Measurements from ENCODE around the gene CLMP. TPM values are rescaled to one million over a fixed set of nuclear protein-coding genes. Genes with fewer than 3 reads are reported as not detected.

CLMP gene
- polyA plus RNA-seq, 1 donor from 2014 or later = not detected

- Histone ChIP-seq H3K9ac (ENCODE audit: low read length) (no peak overlapping the region), H3K4me2 (ENCODE audit: low read length) (no peak overlapping the region), H4K20me1 (ENCODE audit: insufficient read depth) (no peaks in the 10 kb centered on the region), H3K9me2 (ENCODE audit: insufficient read depth, low read length) (no peaks in the 10 kb centered on the region), H3F3A (ENCODE audit: insufficient read depth, low read length, poor library complexity, severe bottlenecking) (peaks cover 4% of the 10 kb centered on the region), H3K9me3 (ENCODE audit: low read length) (no peaks in the 10 kb centered on the region), H3K79me2 (replicated peaks; ENCODE audit: insufficient read depth, low read length) (no peaks in the 10 kb centered on the region), H3K36me3 (ENCODE audit: insufficient read depth, low read length) (no peaks in the 10 kb centered on the region), H3K27me3 (ENCODE audit: insufficient read depth, low read depth, low read length) (no peaks in the 10 kb centered on the region), H3K4me3 (ENCODE audit: low read length) (no peak overlapping the region), H3K27ac (ENCODE audit: low read length) (no peak overlapping the region), H2AFZ (ENCODE audit: low read depth, low read length) (no peak overlapping the region)
- no peak for TF ChIP-seq TAF1 (IDR thresholded peaks at IDR 0.05; ENCODE audit: low read depth)
- no peak for TF ChIP-seq RAD21 (conservative IDR thresholded peaks at IDR 0.05)
- TF ChIP-seq SMC3 (conservative IDR thresholded peaks at IDR 0.05; ENCODE audit: poor library complexity) = no peak
- no peak for TF ChIP-seq CTCF (IDR thresholded peaks at IDR 0.05; ENCODE audit: poor library complexity, severe bottlenecking)
Observed at GRCh38 chr11:123231777-123232176, 36.7 kb upstream of the CLMP start.

GRCh38 chr11:123231256-123231655 lies 36.2 kb upstream of the CLMP start:
- Histone ChIP-seq H3K4me2 (ENCODE audit: low read length) (no peak overlapping the region), H3K4me3 (ENCODE audit: low read length) (no peak overlapping the region), H3K9me2 (ENCODE audit: insufficient read depth, low read length) (no peaks in the 10 kb centered on the region), H3K36me3 (ENCODE audit: insufficient read depth, low read length) (no peaks in the 10 kb centered on the region), H3K79me2 (replicated peaks; ENCODE audit: insufficient read depth, low read length) (no peaks in the 10 kb centered on the region), H3K27ac (ENCODE audit: low read length) (no peak overlapping the region), H3F3A (ENCODE audit: insufficient read depth, low read length, poor library complexity, severe bottlenecking) (peaks cover 4% of the 10 kb centered on the region), H2AFZ (ENCODE audit: low read depth, low read length) (no peak overlapping the region), H3K27me3 (ENCODE audit: insufficient read depth, low read depth, low read length) (no peaks in the 10 kb centered on the region), H3K9me3 (ENCODE audit: low read length) (no peaks in the 10 kb centered on the region), H4K20me1 (ENCODE audit: insufficient read depth) (no peaks in the 10 kb centered on the region), H3K9ac (ENCODE audit: low read length) (no peak overlapping the region)
- TF ChIP-seq EZH2 (IDR thresholded peaks at IDR 0.05; ENCODE audit: borderline replicate concordance, insufficient read depth, low read length, poor library complexity, severe bottlenecking) (no peak), REST (IDR thresholded peaks at IDR 0.05; ENCODE audit: borderline replicate concordance) (no peak), TAF1 (IDR thresholded peaks at IDR 0.05; ENCODE audit: low read depth) (peak; percentile 24)

GRCh38 chr11:123230346-123230745 lies 35.3 kb upstream of the CLMP start:
- no peaks in the 10 kb centered on the region for H3K27me3 ChIP-seq (ENCODE audit: insufficient read depth, low read depth, low read length)

More at GRCh38 chr11:123230346-123230745, 35.3 kb upstream of the CLMP start:
- Histone ChIP-seq H3K4me3 (ENCODE audit: low read length) (no peak overlapping the region), H3K4me2 (ENCODE audit: low read length) (no peak overlapping the region), H3K36me3 (ENCODE audit: insufficient read depth, low read length) (no peaks in the 10 kb centered on the region), H3K9me3 (ENCODE audit: low read length) (no peaks in the 10 kb centered on the region), H3K79me2 (replicated peaks; ENCODE audit: insufficient read depth, low read length) (no peaks in the 10 kb centered on the region), H4K20me1 (ENCODE audit: insufficient read depth) (no peaks in the 10 kb centered on the region), H3K9me2 (ENCODE audit: insufficient read depth, low read length) (no peaks in the 10 kb centered on the region), H3K27ac (ENCODE audit: low read length) (no peak overlapping the region), H2AFZ (ENCODE audit: low read depth, low read length) (no peak overlapping the region), H3F3A (ENCODE audit: insufficient read depth, low read length, poor library complexity, severe bottlenecking) (peaks cover 4% of the 10 kb centered on the region), H3K9ac (ENCODE audit: low read length) (no peak overlapping the region)
- TF ChIP-seq POLR2AphosphoS5 (IDR thresholded peaks at IDR 0.05) = no peak
- no peak for TF ChIP-seq EZH2 (IDR thresholded peaks at IDR 0.05; ENCODE audit: borderline replicate concordance, insufficient read depth, low read length, poor library complexity, severe bottlenecking)
- no peak for TF ChIP-seq REST (IDR thresholded peaks at IDR 0.05; ENCODE audit: borderline replicate concordance)
- TF ChIP-seq EP300 (conservative IDR thresholded peaks at IDR 0.05; ENCODE audit: poor library complexity, severe bottlenecking) = no peak
- no peak for TF ChIP-seq RAD21 (conservative IDR thresholded peaks at IDR 0.05)
- TF ChIP-seq CTCF (IDR thresholded peaks at IDR 0.05; ENCODE audit: poor library complexity, severe bottlenecking) = no peak
- no peak for TF ChIP-seq TAF1 (IDR thresholded peaks at IDR 0.05; ENCODE audit: low read depth)
- TF ChIP-seq SMC3 (conservative IDR thresholded peaks at IDR 0.05; ENCODE audit: poor library complexity) = no peak
- no peak for TF ChIP-seq MXI1 (conservative IDR thresholded peaks at IDR 0.05; ENCODE audit: poor library complexity, severe bottlenecking)
